ENCODE data around the gene ZNF469.

The ZNF469 gene

GRCh38 chr16:88360999-88361398 lies 21.8 kb upstream of the ZNF469 start:
- no peak for DNase-seq (ENCODE audit: low read depth)
- TF ChIP-seq CTCF (IDR thresholded peaks at IDR 0.05; ENCODE audit: control insufficient read depth, insufficient read depth, low read depth, low read length, missing control alignments) = no peak
- no peak overlapping the region for H3K4me3 ChIP-seq (ENCODE audit: control insufficient read depth, low read depth, low read length)

GRCh38 chr16:88361775-88362174 lies 21.0 kb upstream of the ZNF469 start:
- DNase-seq (ENCODE audit: low read depth) = no peak
- no peak overlapping the region for H3K4me3 ChIP-seq (ENCODE audit: control insufficient read depth, low read depth, low read length)
- TF ChIP-seq CTCF (IDR thresholded peaks at IDR 0.05; ENCODE audit: control insufficient read depth, insufficient read depth, low read depth, low read length, missing control alignments) = no peak

GRCh38 chr16:88363239-88363891 lies 19.4 kb upstream of the ZNF469 start:
- no peak for TF ChIP-seq CTCF (IDR thresholded peaks at IDR 0.05; ENCODE audit: control insufficient read depth, insufficient read depth, low read depth, low read length, missing control alignments)
- DNase-seq (ENCODE audit: low read depth) = no peak
- H3K4me3 ChIP-seq (ENCODE audit: control insufficient read depth, low read depth, low read length) = no peak overlapping the region

GRCh38 chr16:88365244-88365865 lies 17.4 kb upstream of the ZNF469 start:
- no peak for TF ChIP-seq CTCF (IDR thresholded peaks at IDR 0.05; ENCODE audit: control insufficient read depth, insufficient read depth, low read depth, low read length, missing control alignments)
- DNase-seq (ENCODE audit: low read depth) = no peak
- no peak overlapping the region for H3K4me3 ChIP-seq (ENCODE audit: control insufficient read depth, low read depth, low read length)

- DNase-seq (ENCODE audit: low read depth) = no peak
- no peak overlapping the region for H3K4me3 ChIP-seq (ENCODE audit: control insufficient read depth, low read depth, low read length)
- no peak for TF ChIP-seq CTCF (IDR thresholded peaks at IDR 0.05; ENCODE audit: control insufficient read depth, insufficient read depth, low read depth, low read length, missing control alignments)
Observed at GRCh38 chr16:88366032-88366703, 16.6 kb upstream of the ZNF469 start.

GRCh38 chr16:88366704-88367047 lies 16.1 kb upstream of the ZNF469 start:
- H3K4me3 ChIP-seq (ENCODE audit: control insufficient read depth, low read depth, low read length) = no peak overlapping the region
- no peak for TF ChIP-seq CTCF (IDR thresholded peaks at IDR 0.05; ENCODE audit: control insufficient read depth, insufficient read depth, low read depth, low read length, missing control alignments)
- DNase-seq (ENCODE audit: low read depth) = no peak
